HG02623 (cell line): Measurements from ENCODE around the gene SIRT3.
A peak's percentile ranks its signal among the peaks of the same experiment; 100 is the strongest.

Experiments
- ATAC-seq: cut with Tn5 transposase; IDR thresholded peaks from one replicate; pipeline ENCODE4 v1.9.1; 2021; ENCODE audit warnings: moderate library complexity; ENCODE audit not compliant: unreplicated experiment

The SIRT3 gene

GRCh38 chr11:217704-218103, 18.4 kb downstream of the SIRT3 start:
- no peak for ATAC-seq

GRCh38 chr11:216081-216974, 19.8 kb downstream of the SIRT3 start:
- ATAC-seq, result no peak

DNA sequence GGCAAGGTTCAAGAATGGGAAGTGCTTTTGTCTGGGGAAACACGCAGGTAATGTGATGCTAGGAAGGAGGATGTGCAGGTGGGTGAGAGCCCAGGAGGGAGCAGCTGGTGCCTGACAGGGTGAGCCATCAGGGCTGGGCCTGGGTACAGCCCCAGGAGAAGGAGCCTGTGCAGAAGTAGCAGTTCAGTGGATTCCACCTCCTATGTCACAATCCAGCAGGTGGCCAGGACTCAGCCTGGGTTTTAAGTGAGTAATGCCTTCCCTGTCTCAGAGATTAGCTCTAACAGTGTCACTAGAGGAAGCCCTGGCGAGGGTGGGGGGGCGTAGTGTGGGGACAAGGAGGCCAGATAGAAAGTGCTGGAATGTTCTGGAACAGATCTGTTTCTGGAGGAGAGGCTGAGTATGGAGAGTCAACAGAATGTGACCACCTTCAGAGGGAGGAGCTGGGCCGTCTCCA, 20.5 kb downstream of the SIRT3 start:
- no peak for ATAC-seq

DNA sequence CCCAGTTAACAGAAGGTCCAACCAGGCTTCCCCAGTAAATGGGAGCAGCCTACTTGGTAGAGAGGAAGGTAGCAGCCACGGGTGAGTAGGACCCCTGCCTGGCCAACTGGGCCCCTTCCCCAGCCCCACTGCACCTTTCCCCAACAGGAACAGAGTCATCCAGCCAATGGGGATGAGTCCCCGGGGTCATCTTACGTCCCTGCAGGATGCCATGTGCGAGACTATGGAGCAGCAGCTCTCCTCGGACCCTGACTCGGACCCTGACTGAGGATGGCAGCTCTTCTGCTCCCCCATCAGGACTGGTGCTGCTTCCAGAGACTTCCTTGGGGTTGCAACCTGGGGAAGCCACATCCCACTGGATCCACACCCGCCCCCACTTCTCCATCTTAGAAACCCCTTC, 22.1 kb downstream of the SIRT3 start:
- ATAC-seq, result no peak

- ATAC-seq, result no peak
Measured at GRCh38 chr11:213111-213510, 23.0 kb downstream of the SIRT3 start.

- ATAC-seq, result no peak
Measured at GRCh38 chr11:212150-213100, 23.7 kb downstream of the SIRT3 start.

GRCh38 chr11:211741-212140, 24.4 kb downstream of the SIRT3 start:
- no peak for ATAC-seq

DNA sequence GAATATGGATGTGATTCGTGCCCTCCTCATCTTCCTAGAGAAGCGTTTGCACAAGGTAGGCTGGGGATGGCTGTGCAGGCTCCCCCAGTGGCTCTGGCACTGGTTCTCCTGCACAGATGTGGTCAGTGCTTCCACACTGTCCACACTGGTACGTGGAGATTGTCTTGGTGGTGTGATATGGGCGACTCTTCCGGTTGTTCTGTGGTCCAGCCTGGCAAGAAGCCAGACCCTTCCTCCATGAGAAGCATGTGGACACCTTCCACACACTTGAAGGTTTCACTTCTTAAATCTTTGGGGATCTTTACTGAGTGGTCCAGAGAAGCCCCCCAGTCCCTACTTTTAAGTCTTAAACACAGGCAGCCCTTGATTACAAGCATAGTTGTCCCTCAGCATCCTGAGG, 24.8 kb downstream of the SIRT3 start:
- no peak for ATAC-seq

DNA sequence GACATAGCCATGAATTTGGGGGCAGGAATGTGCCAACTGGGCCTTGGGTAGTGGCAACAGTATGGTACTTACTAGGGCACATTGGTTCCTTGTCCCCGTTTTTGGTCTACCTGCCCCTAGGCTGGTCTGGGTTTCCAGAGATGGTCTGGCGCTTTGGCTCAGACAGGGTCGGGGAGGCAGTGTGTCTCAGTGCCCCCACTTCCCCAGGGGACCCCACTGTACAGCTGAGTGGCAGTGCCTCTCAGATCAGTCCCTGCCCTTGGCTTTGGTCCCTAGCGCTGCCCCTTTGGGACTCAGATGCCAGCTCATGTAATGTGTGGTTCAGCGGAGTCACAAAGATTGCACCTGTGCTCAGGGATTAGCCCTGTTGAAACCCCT, 25.4 kb downstream of the SIRT3 start:
- ATAC-seq, result no peak

DNA sequence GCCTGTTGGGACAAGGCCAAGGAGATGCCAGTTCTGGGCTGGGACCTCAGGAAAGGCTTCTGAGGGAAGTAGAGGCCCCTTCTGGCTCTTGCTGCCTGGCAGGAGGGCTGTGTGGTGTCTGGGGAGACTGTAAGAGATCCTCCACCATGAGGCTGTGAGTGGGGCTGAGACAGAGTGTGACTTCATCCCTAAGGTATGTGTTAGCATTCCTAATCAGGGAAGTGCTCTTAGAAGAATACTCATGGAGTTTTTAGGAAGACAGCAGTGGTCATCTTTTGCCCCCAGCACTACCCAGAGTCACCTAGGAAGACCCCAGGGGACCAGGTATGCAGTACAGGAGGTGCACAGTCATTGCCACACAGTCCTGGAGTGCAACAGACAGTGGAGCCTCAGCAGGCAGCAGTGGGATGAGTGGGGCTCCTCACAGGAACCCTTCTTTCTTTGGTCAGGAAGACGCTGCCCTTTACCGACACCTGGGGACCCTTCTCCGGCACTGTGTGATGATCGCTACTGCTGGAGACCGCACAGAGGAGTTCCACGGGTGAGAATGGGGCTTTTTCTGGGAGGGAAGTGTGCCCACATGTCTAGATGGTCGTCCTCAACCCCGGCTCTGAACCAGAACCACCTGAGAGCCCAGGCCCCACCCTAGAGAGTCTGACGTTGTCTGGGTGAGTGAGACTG, 25.9 kb downstream of the SIRT3 start:
- no peak for ATAC-seq

DNA sequence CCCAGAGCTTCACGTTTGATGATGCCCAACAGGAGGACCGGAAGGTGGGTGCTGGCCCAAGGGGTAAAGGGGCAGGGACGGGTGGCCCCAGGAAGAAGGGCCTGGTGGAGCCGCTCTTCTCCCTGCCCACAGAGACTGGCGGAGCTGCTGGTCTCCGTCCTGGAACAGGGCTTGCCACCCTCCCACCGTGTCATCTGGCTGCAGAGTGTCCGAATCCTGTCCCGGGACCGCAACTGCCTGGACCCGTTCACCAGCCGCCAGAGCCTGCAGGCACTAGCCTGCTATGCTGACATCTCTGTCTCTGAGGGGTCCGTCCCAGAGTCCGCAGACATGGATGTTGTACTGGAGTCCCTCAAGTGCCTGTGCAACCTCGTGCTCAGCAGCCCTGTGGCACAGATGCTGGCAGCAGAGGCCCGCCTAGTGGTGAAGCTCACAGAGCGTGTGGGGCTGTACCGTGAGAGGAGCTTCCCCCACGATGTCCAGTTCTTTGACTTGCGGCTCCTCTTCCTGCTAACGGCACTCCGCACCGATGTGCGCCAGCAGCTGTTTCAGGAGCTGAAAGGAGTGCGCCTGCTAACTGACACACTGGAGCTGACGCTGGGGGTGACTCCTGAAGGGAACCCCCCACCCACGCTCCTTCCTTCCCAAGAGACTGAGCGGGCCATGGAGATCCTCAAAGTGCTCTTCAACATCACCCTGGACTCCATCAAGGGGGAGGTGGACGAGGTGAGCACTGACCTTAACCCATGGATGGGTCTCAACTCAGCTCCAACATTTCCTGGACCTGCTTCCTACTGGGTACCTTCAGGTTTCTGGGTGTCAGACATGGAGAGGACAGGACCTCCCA, 26.6 kb downstream of the SIRT3 start:
- ATAC-seq, result no peak

DNA sequence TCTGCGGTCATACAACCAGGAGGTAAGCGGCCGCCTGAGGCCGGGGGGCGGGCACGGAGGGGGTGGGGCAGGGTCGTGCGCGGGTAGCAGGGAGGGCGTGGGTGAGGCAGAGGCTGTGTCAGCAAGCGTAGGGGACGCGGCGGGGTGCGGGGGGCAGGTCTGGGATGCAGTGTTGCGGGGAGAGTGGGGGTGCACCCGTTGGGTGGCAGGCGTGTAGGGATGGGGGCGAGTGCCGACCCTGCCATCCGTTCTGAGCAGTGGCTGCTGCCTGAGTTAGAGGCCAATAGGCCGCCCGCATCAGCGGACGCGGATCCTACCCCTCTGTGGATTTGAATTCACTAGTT, 27.3 kb downstream of the SIRT3 start:
- ATAC-seq, result no peak

GRCh38 chr11:208181-208916, 27.8 kb downstream of the SIRT3 start:
- peak; percentile 39 for ATAC-seq

- ATAC-seq, result peak; percentile 1
Measured at GRCh38 chr11:207863-208180, 28.3 kb downstream of the SIRT3 start.

- peak; percentile 68 for ATAC-seq
Measured at GRCh38 chr11:207208-207862, 28.8 kb downstream of the SIRT3 start, which contains the start of the genes BET1L and RIC8A. Gene BET1L, minus strand, starts transcription at chr11:207399. Its CDS starts 78 bp downstream, at chr11:207321. Gene RIC8A, plus strand, starts transcription at chr11:207708. Its CDS starts 1,147 bp downstream, at chr11:208855.

- no peak for ATAC-seq
Measured at GRCh38 chr11:206526-207207, 29.5 kb downstream of the SIRT3 start.

GRCh38 chr11:206002-206384, 30.1 kb downstream of the SIRT3 start:
- no peak for ATAC-seq

DNA sequence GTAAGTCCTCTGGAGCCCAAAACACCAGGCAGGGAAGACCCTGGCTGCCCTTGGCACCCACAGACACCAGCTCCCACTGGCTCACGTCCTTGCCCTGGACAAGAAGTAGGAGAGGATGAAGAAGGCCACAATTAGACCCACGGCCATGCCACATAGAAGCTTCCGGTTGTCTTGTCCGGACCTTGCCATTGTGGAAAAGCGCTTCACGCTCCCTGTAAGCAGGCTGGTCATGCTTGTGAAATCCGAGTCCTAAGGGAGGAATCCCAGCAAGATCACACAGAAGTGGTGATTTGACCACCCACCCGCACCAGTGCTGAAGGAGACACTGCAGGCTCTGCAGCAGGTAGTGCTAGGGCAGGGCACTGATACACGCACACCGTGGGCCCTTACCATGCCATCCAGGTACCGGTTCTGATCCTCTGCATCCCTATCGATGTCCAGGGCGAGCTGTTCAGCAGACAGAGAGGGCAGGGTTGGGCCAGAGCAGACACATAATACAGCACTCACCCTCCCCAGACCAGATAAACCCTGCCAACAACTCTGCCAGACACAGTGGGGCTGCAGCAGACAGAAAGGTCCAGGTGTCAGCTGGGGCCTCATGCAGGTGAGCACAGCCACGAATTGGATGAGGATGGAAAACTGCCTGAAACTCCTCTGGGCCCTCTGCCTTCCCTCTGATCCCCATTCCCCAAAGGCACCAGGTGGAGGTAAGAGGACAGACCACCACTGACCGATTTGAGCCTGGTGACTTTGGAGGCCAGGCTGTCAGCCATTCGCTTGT, 30.7 kb downstream of the SIRT3 start:
- ATAC-seq, result no peak
